C4-2B (cell line): ENCODE data around the gene RNF215.

Experiments
- CTCF ChIP-seq: fragments of 450-650 bp; conservative IDR thresholded peaks from 2 replicates; pipeline ENCODE4 v1.5.1; 2017; ENCODE audit warnings: mild to moderate bottlenecking
- ZFX ChIP-seq: fragments of 450-650 bp; IDR thresholded peaks from 2 replicates; pipeline ENCODE4 v1.6.1; 2017

- no peak for TF ChIP-seq CTCF
- no peak for TF ChIP-seq ZFX
Observed at GRCh38 chr22:30380011-30380410, 7.2 kb downstream of the RNF215 start.
